BJ (cell line): ENCODE data around the gene PFKFB2. TPM values are rescaled to one million over a fixed set of nuclear protein-coding genes. Genes with fewer than 3 reads are reported as not detected.

Source experiments
- CTCF ChIA-PET: fragments of 350-600 bp; formaldehyde crosslinking; extraction: SDS; loops from one replicate; lab custom pipeline; 2021; ENCODE audit warnings: antibody characterized with exemption, inconsistent platforms; lab: Yijun Ruan, JAX
- POLR2A ChIA-PET: fragments of 300-600 bp; sonication (Branson Sonifier 250); formaldehyde crosslinking; extraction: SDS; loops from one replicate; lab custom pipeline; 2021; ENCODE audit warnings: antibody characterized with exemption; lab: Charles Lee
- DNase-seq: peaks from one replicate; pipeline ENCODE4 v3.0.0-alpha.2; 2011; ENCODE audit warnings: low read depth
- H3K27me3 ChIP-seq: 2 replicates; pipeline ENCODE4 v1.6.0; 2011; ENCODE audit warnings: low read length; ENCODE audit not compliant: control insufficient read depth, insufficient read depth
- H3K36me3 ChIP-seq: 2 replicates; pipeline ENCODE4 v1.5.1; 2011; ENCODE audit warnings: low read length; ENCODE audit not compliant: control insufficient read depth, insufficient read depth
- H3K4me3 ChIP-seq: 2 replicates; pipeline ENCODE4 v1.5.1; 2011; ENCODE audit warnings: low read depth, mild to moderate bottlenecking, control low read depth, low read length
- polyA plus RNA-seq: library from polyadenylated mRNA; depleted of rRNA; stranded (reverse); fragments of >200 nt; gene quantifications from 2 replicates; pipeline ENCODE4 v1.2.3, GENCODE V29; 2011
- TF ChIP-seq, protein P1 (sequence below): IDR thresholded peaks from 2 replicates; pipeline ENCODE4 v1.5.1; 2011; ENCODE audit warnings: low read depth, mild to moderate bottlenecking, control low read depth, inconsistent platforms, low read length, moderate library complexity; ENCODE audit not compliant: insufficient read depth

Gene PFKFB2
- polyA plus RNA-seq, 1 experiment, result 1.5 TPM

GRCh38 chr1:207078578-207079132 lies 25.6 kb downstream of the PFKFB2 start:
- no peak for DNase-seq
- POLR2A ChIA-PET, result no interaction called here
- no peaks in the 10 kb centered on the region for H3K36me3 ChIP-seq
- H3K27me3 ChIP-seq, result no peaks in the 10 kb centered on the region; the same call in 1 of the 2 replicates
- CTCF ChIA-PET, result interaction anchor here (0.7 to 1.9 kb wide), 9 partner anchors 10 to 326 kb away, joined by 3 to 6 read pairs (median 3); no protein-coding TSS in a partner anchor
- H3K4me3 ChIP-seq, result no peak overlapping the region
- TF ChIP-seq, protein P1, sequence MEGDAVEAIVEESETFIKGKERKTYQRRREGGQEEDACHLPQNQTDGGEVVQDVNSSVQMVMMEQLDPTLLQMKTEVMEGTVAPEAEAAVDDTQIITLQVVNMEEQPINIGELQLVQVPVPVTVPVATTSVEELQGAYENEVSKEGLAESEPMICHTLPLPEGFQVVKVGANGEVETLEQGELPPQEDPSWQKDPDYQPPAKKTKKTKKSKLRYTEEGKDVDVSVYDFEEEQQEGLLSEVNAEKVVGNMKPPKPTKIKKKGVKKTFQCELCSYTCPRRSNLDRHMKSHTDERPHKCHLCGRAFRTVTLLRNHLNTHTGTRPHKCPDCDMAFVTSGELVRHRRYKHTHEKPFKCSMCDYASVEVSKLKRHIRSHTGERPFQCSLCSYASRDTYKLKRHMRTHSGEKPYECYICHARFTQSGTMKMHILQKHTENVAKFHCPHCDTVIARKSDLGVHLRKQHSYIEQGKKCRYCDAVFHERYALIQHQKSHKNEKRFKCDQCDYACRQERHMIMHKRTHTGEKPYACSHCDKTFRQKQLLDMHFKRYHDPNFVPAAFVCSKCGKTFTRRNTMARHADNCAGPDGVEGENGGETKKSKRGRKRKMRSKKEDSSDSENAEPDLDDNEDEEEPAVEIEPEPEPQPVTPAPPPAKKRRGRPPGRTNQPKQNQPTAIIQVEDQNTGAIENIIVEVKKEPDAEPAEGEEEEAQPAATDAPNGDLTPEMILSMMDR, result no peak

DNA sequence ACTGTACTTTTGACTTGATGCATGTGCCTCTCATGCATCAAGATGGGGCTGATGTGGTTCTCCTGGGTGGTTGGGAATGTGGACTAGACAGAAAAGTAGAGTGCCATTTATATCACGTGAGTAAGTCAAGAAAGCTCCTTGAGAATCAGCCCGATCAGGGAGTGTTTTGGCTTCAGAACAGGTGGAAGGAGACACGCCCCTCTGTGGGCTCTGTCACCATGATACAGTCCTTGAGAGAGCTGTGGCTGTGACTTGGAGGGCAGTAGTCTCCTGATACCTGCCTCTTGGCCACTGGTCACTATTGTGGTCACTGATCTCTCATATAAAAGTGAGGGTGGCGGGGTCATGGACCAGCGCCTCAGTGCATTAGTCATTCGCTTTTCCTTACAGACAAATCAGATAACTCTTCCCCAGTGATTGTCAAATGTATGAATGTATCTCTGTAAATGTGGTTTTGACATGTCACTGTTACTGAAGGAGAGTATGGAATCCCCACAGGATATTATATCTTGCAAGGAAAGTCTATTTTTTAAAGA lies 26.7 kb downstream of the PFKFB2 start:
- CTCF ChIA-PET, result interaction anchor here (1.2 to 2.4 kb wide), 7 partner anchors 74 to 540 kb away, joined by 3 to 9 read pairs (median 6); no protein-coding TSS in a partner anchor
- Histone ChIP-seq H3K4me3 (no peak overlapping the region), H3K27me3 (no peaks in the 10 kb centered on the region; the same call in 1 of the 2 replicates), H3K36me3 (no peaks in the 10 kb centered on the region)
- TF ChIP-seq, protein P1, result no peak
- no peak for DNase-seq
- POLR2A ChIA-PET, result no interaction called here

DNA sequence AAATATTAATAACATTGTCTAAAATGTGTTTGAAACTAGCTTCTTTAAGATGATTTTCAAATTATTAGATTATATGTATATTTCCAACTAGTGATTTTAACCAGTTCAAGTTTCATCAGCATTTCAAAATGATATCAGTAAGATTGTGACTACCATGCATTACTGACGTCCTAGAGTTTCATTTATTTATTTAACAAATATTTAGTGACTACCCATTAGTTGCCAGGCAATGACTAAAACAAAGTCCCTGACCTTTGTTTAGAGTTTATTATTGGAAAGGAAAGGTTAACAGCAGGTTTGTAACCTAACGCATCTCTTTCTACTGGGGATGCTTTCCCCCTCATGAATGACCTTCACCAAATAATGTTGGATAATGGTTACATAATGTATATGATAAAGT lies 28.0 kb downstream of the PFKFB2 start:
- ChIA-PET CTCF (interaction anchor here (1.1 to 2.4 kb wide), 5 partner anchors 165 to 539 kb away, joined by 3 to 9 read pairs (median 6); no protein-coding TSS in a partner anchor), POLR2A (no interaction called here)
- TF ChIP-seq, protein P1, result no peak

GRCh38 chr1:207081806-207082205 lies 28.7 kb downstream of the PFKFB2 start:
- ChIA-PET CTCF (interaction anchor here (0.9 to 2.4 kb wide), 2 partner anchors 323 to 418 kb away, joined by 4 to 9 read pairs; no protein-coding TSS in a partner anchor), POLR2A (no interaction called here)
- no peak overlapping the region for H3K4me3 ChIP-seq
- DNase-seq, result no peak
- no peaks in the 10 kb centered on the region; the same call in 1 of the 2 replicates for H3K27me3 ChIP-seq
- TF ChIP-seq, protein P1, result no peak
- no peaks in the 10 kb centered on the region for H3K36me3 ChIP-seq

More for the DNA sequence above, 28.0 kb downstream of the PFKFB2 start:
- no peaks in the 10 kb centered on the region; the same call in 1 of the 2 replicates for H3K27me3 ChIP-seq
- DNase-seq, result no peak
- no peaks in the 10 kb centered on the region for H3K36me3 ChIP-seq
- no peak overlapping the region for H3K4me3 ChIP-seq

- no peak for DNase-seq
- ChIA-PET POLR2A (no interaction called here), CTCF (interaction anchor here (0.6 to 3.0 kb wide), 15 partner anchors 9 to 591 kb away, joined by 3 to 14 read pairs (median 3); no protein-coding TSS in a partner anchor)
- TF ChIP-seq, protein P1, result no peak
- Histone ChIP-seq H3K27me3 (no peaks in the 10 kb centered on the region; the same call in 1 of the 2 replicates), H3K36me3 (no peaks in the 10 kb centered on the region), H3K4me3 (no peak overlapping the region)
Measured at GRCh38 chr1:207084232-207084631, 31.2 kb downstream of the PFKFB2 start.
